Body of pancreas (tissue), 4 donors: ENCODE results near the gene NRG4.

Experiments used
- POLR2A ChIP-seq, 3 donors: fragments of 450-650 bp; IDR thresholded peaks; one replicate each; pipeline ENCODE4 v1.6.1; 2016; ENCODE audit warnings: antibody characterized with exemption in 3 of 3, mild to moderate bottlenecking in 2 of 3
- TF ChIP-seq, protein P1 (sequence below), 7 experiments: fragments of 450-650 bp in 4 of 7; fragments of 200-600 bp in 3 of 7; sonication (generic) in 3 of 7; IDR thresholded peaks; one replicate each; pipeline ENCODE4 v1.5.1; 2016 to 2019; ENCODE audit warnings: antibody characterized with exemption in 7 of 7

DNA sequence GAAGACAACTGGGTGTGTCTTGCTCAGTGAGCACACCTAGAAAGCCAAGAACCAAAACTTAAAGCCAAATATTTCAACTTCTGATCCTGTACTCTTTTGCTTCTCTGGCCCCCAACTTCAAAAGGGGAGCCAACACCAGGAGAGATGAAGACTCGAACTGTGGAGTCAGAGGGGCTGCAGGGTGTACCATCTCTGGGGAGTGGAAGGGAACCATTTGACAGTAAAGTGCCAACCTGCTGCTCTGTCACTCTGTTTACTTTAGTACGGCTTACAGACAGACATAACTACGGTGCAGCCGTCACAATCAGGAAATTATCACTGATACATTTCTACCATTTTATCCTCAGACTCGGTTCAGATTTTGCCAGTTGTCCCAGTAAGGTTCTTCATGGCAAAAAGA is 107.0 kb downstream of the NRG4 start:
- no peak for TF ChIP-seq POLR2A (IDR thresholded peaks at IDR 0.05)
- TF ChIP-seq, protein P1, sequence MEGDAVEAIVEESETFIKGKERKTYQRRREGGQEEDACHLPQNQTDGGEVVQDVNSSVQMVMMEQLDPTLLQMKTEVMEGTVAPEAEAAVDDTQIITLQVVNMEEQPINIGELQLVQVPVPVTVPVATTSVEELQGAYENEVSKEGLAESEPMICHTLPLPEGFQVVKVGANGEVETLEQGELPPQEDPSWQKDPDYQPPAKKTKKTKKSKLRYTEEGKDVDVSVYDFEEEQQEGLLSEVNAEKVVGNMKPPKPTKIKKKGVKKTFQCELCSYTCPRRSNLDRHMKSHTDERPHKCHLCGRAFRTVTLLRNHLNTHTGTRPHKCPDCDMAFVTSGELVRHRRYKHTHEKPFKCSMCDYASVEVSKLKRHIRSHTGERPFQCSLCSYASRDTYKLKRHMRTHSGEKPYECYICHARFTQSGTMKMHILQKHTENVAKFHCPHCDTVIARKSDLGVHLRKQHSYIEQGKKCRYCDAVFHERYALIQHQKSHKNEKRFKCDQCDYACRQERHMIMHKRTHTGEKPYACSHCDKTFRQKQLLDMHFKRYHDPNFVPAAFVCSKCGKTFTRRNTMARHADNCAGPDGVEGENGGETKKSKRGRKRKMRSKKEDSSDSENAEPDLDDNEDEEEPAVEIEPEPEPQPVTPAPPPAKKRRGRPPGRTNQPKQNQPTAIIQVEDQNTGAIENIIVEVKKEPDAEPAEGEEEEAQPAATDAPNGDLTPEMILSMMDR (IDR thresholded peaks at IDR 0.05), result no peak
